Caco-2 (cell line): ENCODE measurements around the gene SMIM23. TPM values are rescaled to one million over a fixed set of nuclear protein-coding genes. Genes with fewer than 3 reads are reported as not detected.

ENCODE experiments used
- BruUV-seq: library from RNA; stranded (reverse); fragments of 400-500 nt; replicated peaks from 2 replicates; lab custom pipeline; 2021; lab: Mats Ljungman, UMichigan
- CTCF ChIA-PET: fragments of 300-600 bp; sonication (Branson Sonifier 250); formaldehyde crosslinking; loops from one replicate; lab custom pipeline; 2022; ENCODE audit warnings: antibody characterized with exemption; lab: Charles Lee
- POLR2A ChIA-PET: fragments of 300-600 bp; sonication (Branson Sonifier 250); formaldehyde crosslinking; loops from one replicate; lab custom pipeline; 2022; ENCODE audit warnings: antibody characterized with exemption; lab: Charles Lee
- DNase-seq, 2 experiments: peaks; one replicate each; pipeline versions ENCODE4 v3.0.0 to v3.0.0-alpha.2; 2020 to 2022
- H3K27me3 ChIP-seq: replicated peaks from 2 replicates; pipeline ENCODE4 v1.6.0; 2011; ENCODE audit warnings: low read length; ENCODE audit not compliant: control insufficient read depth, insufficient read depth
- H3K36me3 ChIP-seq: 2 replicates; pipeline ENCODE4 v1.5.1; 2011; ENCODE audit warnings: low read length; ENCODE audit not compliant: control insufficient read depth, insufficient read depth
- H3K4me1 ChIP-seq: fragments of 250-450 bp; sonication (Bioruptor Pico); 2 replicates; pipeline ENCODE4 v1.5.1; 2020; ENCODE audit warnings: mild to moderate bottlenecking
- H3K4me3 ChIP-seq: 2 replicates; pipeline ENCODE4 v1.5.1; 2011; ENCODE audit warnings: low read depth, mild to moderate bottlenecking, control low read depth, low read length
- H3K9me3 ChIP-seq: fragments of 250-450 bp; sonication (Bioruptor Pico); 2 replicates; pipeline ENCODE4 v1.5.1; 2020; ENCODE audit warnings: mild to moderate bottlenecking, moderate library complexity
- H3K27ac Mint-ChIP-seq: one replicate; pipeline ENCODE4 v1.8.0; 2022; ENCODE audit warnings: mixed read lengths; ENCODE audit not compliant: unreplicated experiment
- H3K27me3 Mint-ChIP-seq: one replicate; pipeline ENCODE4 v1.8.0; 2022; ENCODE audit warnings: mixed read lengths; ENCODE audit not compliant: insufficient read depth, unreplicated experiment
- H3K36me3 Mint-ChIP-seq: one replicate; pipeline ENCODE4 v1.8.0; 2022; ENCODE audit warnings: mild to moderate bottlenecking, mixed read lengths; ENCODE audit not compliant: insufficient read depth, unreplicated experiment
- H3K4me1 Mint-ChIP-seq: one replicate; pipeline ENCODE4 v1.8.0; 2022; ENCODE audit warnings: low read depth, mixed read lengths; ENCODE audit not compliant: unreplicated experiment
- H3K4me3 Mint-ChIP-seq: one replicate; pipeline ENCODE4 v1.8.0; 2022; ENCODE audit warnings: mild to moderate bottlenecking, moderate library complexity, mixed read lengths; ENCODE audit not compliant: unreplicated experiment
- H3K9me3 Mint-ChIP-seq: one replicate; pipeline ENCODE4 v1.8.0; 2022; ENCODE audit warnings: mixed read lengths; ENCODE audit not compliant: unreplicated experiment
- intact Hi-C: fragments of 100-400 bp; cut with micrococcal nuclease; formaldehyde crosslinking; loops from one replicate; pipeline ENCODE4 v1.10.0; 2022; ENCODE audit not compliant: unreplicated experiment
- total RNA-seq: library from RNA; stranded (reverse); gene quantifications from 2 replicates; pipeline ENCODE4 v1.2.3, GENCODE V29; 2022
- TF ChIP-seq, protein P1 (sequence below), 2 experiments: fragments of 200-600 bp in 1 of 2; IDR thresholded peaks; 1 replicate in 1 of 2; 2 replicates in 1 of 2; pipeline versions ENCODE4 v1.5.1 to v1.8.0; 2011 to 2022; ENCODE audit warnings: antibody characterized with exemption in 1 of 2, control low read depth in 1 of 2, inconsistent platforms in 1 of 2, low read depth in 1 of 2, low read length in 1 of 2, mild to moderate bottlenecking in 1 of 2, moderate library complexity in 1 of 2; ENCODE audit not compliant: insufficient read depth in 1 of 2, severe bottlenecking in 1 of 2, unreplicated experiment in 1 of 2

SMIM23 gene
- total RNA-seq, 1 experiment from 2014 or later, result not detected

DNA sequence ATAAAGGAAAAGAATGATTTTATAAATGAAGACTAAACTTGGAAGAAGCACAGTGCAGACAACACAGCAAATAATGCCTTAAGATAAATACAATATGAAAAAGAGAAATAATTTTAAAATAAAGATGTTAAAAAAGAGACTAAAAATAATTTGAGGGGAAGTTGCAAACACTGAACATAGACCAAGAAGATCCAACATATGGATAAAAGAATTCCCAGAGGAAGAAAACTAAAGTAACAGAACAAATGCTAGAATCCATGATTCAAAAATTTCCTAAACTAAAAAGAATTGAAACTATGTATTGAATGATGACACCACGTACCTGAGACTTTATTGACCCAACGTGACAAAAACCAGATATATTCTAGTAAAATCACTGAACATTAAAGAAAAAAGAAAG lies 18.7 kb upstream of the SMIM23 start:
- no peak for DNase-seq
- intact Hi-C loops, result no loop called here
- CTCF ChIA-PET, result no interaction called here
- no TSS peak for BruUV-seq
- Mint-ChIP-seq H3K4me1 (no peaks in the 10 kb centered on the region), H3K27ac (no peak overlapping the region), H3K27me3 (peaks cover 17% of the 10 kb centered on the region), H3K4me3 (no peak overlapping the region), H3K36me3 (no peaks in the 10 kb centered on the region), H3K9me3 (peaks cover 21% of the 10 kb centered on the region)
- no peaks in the 10 kb centered on the region for H3K36me3 ChIP-seq
- no peaks in the 10 kb centered on the region for H3K4me1 ChIP-seq
- TF ChIP-seq, protein P1, sequence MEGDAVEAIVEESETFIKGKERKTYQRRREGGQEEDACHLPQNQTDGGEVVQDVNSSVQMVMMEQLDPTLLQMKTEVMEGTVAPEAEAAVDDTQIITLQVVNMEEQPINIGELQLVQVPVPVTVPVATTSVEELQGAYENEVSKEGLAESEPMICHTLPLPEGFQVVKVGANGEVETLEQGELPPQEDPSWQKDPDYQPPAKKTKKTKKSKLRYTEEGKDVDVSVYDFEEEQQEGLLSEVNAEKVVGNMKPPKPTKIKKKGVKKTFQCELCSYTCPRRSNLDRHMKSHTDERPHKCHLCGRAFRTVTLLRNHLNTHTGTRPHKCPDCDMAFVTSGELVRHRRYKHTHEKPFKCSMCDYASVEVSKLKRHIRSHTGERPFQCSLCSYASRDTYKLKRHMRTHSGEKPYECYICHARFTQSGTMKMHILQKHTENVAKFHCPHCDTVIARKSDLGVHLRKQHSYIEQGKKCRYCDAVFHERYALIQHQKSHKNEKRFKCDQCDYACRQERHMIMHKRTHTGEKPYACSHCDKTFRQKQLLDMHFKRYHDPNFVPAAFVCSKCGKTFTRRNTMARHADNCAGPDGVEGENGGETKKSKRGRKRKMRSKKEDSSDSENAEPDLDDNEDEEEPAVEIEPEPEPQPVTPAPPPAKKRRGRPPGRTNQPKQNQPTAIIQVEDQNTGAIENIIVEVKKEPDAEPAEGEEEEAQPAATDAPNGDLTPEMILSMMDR (IDR thresholded peaks at IDR 0.05; ENCODE audit: insufficient read depth in 1 of 2, low read depth in 1 of 2, low read length in 1 of 2, severe bottlenecking in 1 of 2, unreplicated experiment in 1 of 2), result no peak
- POLR2A ChIA-PET, result no interaction called here
- no peak overlapping the region for H3K4me3 ChIP-seq
- peaks cover 19% of the 10 kb centered on the region for H3K9me3 ChIP-seq
- H3K27me3 ChIP-seq, result no peaks in the 10 kb centered on the region; the same call in 1 of the 2 replicates

DNA sequence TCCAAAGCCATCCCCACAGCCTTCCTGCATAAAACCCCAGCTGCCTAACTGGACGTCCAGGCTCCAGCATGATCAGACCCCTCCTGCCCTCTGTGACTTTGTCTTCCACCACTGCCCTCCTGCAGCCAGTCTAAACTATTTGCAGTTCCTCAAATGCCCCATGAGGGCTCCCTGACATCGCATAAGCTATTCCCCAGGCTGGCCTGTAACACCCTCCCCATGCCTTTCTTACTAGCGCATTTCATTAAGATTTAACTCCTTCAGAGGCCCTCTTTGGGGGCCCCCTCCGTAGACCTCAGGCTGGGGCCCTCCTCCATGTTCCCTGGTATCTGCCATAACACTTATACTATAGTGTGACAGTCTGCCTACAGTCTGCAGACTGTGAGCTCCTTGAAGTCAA lies 15.5 kb upstream of the SMIM23 start:
- Mint-ChIP-seq H3K4me1 (no peaks in the 10 kb centered on the region), H3K9me3 (peaks cover 21% of the 10 kb centered on the region), H3K36me3 (no peaks in the 10 kb centered on the region), H3K27me3 (peaks cover 6% of the 10 kb centered on the region), H3K27ac (no peak overlapping the region), H3K4me3 (no peak overlapping the region)
- Histone ChIP-seq H3K9me3 (peaks cover 19% of the 10 kb centered on the region), H3K4me3 (no peak overlapping the region), H3K27me3 (no peaks in the 10 kb centered on the region), H3K4me1 (no peaks in the 10 kb centered on the region), H3K36me3 (no peaks in the 10 kb centered on the region)
- CTCF ChIA-PET, result interaction anchor here (0.6 kb wide), 1 partner anchor 333 kb away, joined by 3 read pairs; no protein-coding TSS in a partner anchor
- BruUV-seq, result no TSS peak
- peak in 1 of 2 experiments; percentile 16 for DNase-seq
- intact Hi-C loops, result loop anchor here (5.0 kb wide), 1 partner anchor 137 kb away; no protein-coding TSS in a partner anchor
- POLR2A ChIA-PET, result no interaction called here
- TF ChIP-seq, protein P1 (IDR thresholded peaks at IDR 0.05; ENCODE audit: insufficient read depth in 1 of 2, low read depth in 1 of 2, low read length in 1 of 2, severe bottlenecking in 1 of 2, unreplicated experiment in 1 of 2), result peak in 1 of 2 experiments; percentile 16

DNA sequence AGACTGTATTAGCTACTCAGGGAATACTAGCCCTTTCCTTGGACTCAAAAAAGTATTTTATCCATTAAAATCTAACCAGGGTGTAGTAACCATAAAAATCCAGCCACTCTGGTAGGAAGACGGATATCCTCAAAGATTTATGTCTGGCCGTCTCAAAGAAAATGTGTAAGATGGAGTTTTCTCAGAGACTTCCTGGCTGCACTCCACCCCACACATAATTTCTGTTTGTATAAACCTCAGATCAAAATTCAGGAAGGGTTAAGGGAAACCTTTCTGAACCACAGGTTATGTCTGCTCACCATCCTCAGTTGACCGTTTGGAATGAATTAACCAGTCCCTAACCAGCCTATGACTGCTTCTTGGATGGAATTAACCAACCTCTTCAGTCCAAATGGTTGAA lies 13.8 kb upstream of the SMIM23 start:
- POLR2A ChIA-PET, result no interaction called here

More for the DNA sequence above, 13.8 kb upstream of the SMIM23 start:
- Histone ChIP-seq H3K9me3 (peaks cover 9% of the 10 kb centered on the region), H3K4me1 (no peaks in the 10 kb centered on the region), H3K27me3 (no peaks in the 10 kb centered on the region), H3K36me3 (no peaks in the 10 kb centered on the region), H3K4me3 (no peak overlapping the region)
- CTCF ChIA-PET, result no interaction called here
- intact Hi-C loops, result loop anchor here (5.0 kb wide), 1 partner anchor 135 kb away; no protein-coding TSS in a partner anchor
- DNase-seq, result no peak
- H3K27ac Mint-ChIP-seq, result no peak overlapping the region
- H3K4me1 Mint-ChIP-seq, result no peaks in the 10 kb centered on the region
- H3K27me3 Mint-ChIP-seq, result peaks cover 2% of the 10 kb centered on the region
- peaks cover 10% of the 10 kb centered on the region for H3K9me3 Mint-ChIP-seq
- TF ChIP-seq, protein P1 (IDR thresholded peaks at IDR 0.05; ENCODE audit: insufficient read depth in 1 of 2, low read depth in 1 of 2, low read length in 1 of 2, severe bottlenecking in 1 of 2, unreplicated experiment in 1 of 2), result no peak
- H3K4me3 Mint-ChIP-seq, result no peak overlapping the region
- H3K36me3 Mint-ChIP-seq, result no peaks in the 10 kb centered on the region
- BruUV-seq, result no TSS peak
